OCI-LY1 (cell line): ENCODE results near the gene TRPM2.

ENCODE experiments used
- H2AFZ ChIP-seq: fragments of 200-600 bp; sonication (generic), shearing (Covaris generic); 2 replicates; pipeline ENCODE4 v1.6.0; 2014; ENCODE audit warnings: antibody characterized with exemption, mild to moderate bottlenecking, low read length
- H3F3A ChIP-seq: fragments of 200-600 bp; sonication (generic), shearing (Covaris generic); 2 replicates; pipeline ENCODE4 v1.6.0; 2014; ENCODE audit warnings: mild to moderate bottlenecking, antibody characterized with exemption, low read length, moderate library complexity; ENCODE audit not compliant: insufficient read depth
- H3K27ac ChIP-seq: fragments of 200-600 bp; sonication (generic); 2 replicates; pipeline ENCODE4 v1.5.1; 2014; ENCODE audit warnings: low read length, mixed run types, mild to moderate bottlenecking, low read depth; ENCODE audit not compliant: poor library complexity, severe bottlenecking
- H3K27me3 ChIP-seq: fragments of 200-600 bp; sonication (generic); 2 replicates; pipeline ENCODE4 v1.6.0; 2014; ENCODE audit warnings: antibody characterized with exemption, mild to moderate bottlenecking, low read length, moderate library complexity; ENCODE audit not compliant: insufficient read depth
- H3K36me3 ChIP-seq: fragments of 200-600 bp; sonication (generic); 2 replicates; pipeline ENCODE4 v1.6.1; 2014; ENCODE audit warnings: mild to moderate bottlenecking, antibody characterized with exemption, low read length, moderate library complexity, mixed read lengths; ENCODE audit not compliant: insufficient read depth
- H3K4me1 ChIP-seq: fragments of 200-600 bp; sonication (generic); 2 replicates; pipeline ENCODE4 v1.5.1; 2014; ENCODE audit warnings: mild to moderate bottlenecking, low read length, moderate library complexity; ENCODE audit not compliant: insufficient read depth, severe bottlenecking
- H3K4me2 ChIP-seq: fragments of 200-600 bp; sonication (generic), shearing (Covaris generic); 2 replicates; pipeline ENCODE4 v1.6.1; 2014; ENCODE audit warnings: low read length
- H3K4me3 ChIP-seq: fragments of 200-600 bp; sonication (generic); 2 replicates; pipeline ENCODE4 v1.5.1; 2014; ENCODE audit warnings: low read length, low read depth, mild to moderate bottlenecking, mixed read lengths; ENCODE audit not compliant: poor library complexity, severe bottlenecking
- H3K79me2 ChIP-seq: fragments of 200-600 bp; shearing (Covaris generic); 2 replicates; pipeline ENCODE4 v1.6.1; 2016; ENCODE audit warnings: mixed run types, low read length, mixed read lengths; ENCODE audit not compliant: insufficient read depth
- H3K9ac ChIP-seq: fragments of 200-600 bp; sonication (generic), shearing (Covaris generic); 2 replicates; pipeline ENCODE4 v1.6.1; 2014; ENCODE audit warnings: mild to moderate bottlenecking, low read length, mixed read lengths
- H3K9me2 ChIP-seq: fragments of 200-600 bp; sonication (generic), shearing (Covaris generic); 2 replicates; pipeline ENCODE4 v1.6.1; 2014; ENCODE audit warnings: low read depth, mild to moderate bottlenecking, low read length, mixed read lengths
- H3K9me3 ChIP-seq: fragments of 200-600 bp; shearing (Covaris generic); 2 replicates; pipeline ENCODE4 v1.6.1; 2014; ENCODE audit warnings: low read length, mixed read lengths
- H4K20me1 ChIP-seq: fragments of 200-600 bp; sonication (generic), shearing (Covaris generic); 2 replicates; pipeline ENCODE4 v1.6.0; 2016; ENCODE audit warnings: mild to moderate bottlenecking, low read length; ENCODE audit not compliant: insufficient read depth
- EZH2 ChIP-seq: fragments of 200-600 bp; sonication (generic), shearing (Covaris generic); IDR thresholded peaks from 2 replicates; pipeline ENCODE4 v1.8.0; 2017; ENCODE audit warnings: borderline replicate concordance, mixed run types, mild to moderate bottlenecking, antibody characterized with exemption, low read length, moderate library complexity, mixed read lengths
- TF ChIP-seq, protein P1 (sequence below): fragments of 200-600 bp; sonication (generic), shearing (Covaris generic); IDR thresholded peaks from 2 replicates; pipeline ENCODE4 v1.5.1; 2017; ENCODE audit warnings: mild to moderate bottlenecking, antibody characterized with exemption, low read length, moderate library complexity, mixed read lengths

TRPM2 gene

GRCh38 chr21:44365967-44366585 is 12.7 kb downstream of the TRPM2 start:
- no peak overlapping the region for H2AFZ ChIP-seq
- no peak overlapping the region for H3K4me2 ChIP-seq
- no peaks in the 10 kb centered on the region for H3K36me3 ChIP-seq
- no peaks in the 10 kb centered on the region for H3K4me1 ChIP-seq
- no peak overlapping the region for H3K4me3 ChIP-seq
- H3F3A ChIP-seq, result no peaks in the 10 kb centered on the region
- no peaks in the 10 kb centered on the region for H3K9me2 ChIP-seq
- H4K20me1 ChIP-seq, result no peaks in the 10 kb centered on the region
- no peaks in the 10 kb centered on the region for H3K79me2 ChIP-seq
- no peaks in the 10 kb centered on the region for H3K9me3 ChIP-seq
- TF ChIP-seq, protein P1, sequence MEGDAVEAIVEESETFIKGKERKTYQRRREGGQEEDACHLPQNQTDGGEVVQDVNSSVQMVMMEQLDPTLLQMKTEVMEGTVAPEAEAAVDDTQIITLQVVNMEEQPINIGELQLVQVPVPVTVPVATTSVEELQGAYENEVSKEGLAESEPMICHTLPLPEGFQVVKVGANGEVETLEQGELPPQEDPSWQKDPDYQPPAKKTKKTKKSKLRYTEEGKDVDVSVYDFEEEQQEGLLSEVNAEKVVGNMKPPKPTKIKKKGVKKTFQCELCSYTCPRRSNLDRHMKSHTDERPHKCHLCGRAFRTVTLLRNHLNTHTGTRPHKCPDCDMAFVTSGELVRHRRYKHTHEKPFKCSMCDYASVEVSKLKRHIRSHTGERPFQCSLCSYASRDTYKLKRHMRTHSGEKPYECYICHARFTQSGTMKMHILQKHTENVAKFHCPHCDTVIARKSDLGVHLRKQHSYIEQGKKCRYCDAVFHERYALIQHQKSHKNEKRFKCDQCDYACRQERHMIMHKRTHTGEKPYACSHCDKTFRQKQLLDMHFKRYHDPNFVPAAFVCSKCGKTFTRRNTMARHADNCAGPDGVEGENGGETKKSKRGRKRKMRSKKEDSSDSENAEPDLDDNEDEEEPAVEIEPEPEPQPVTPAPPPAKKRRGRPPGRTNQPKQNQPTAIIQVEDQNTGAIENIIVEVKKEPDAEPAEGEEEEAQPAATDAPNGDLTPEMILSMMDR, result no peak
- no peak for TF ChIP-seq EZH2
- H3K27me3 ChIP-seq, result peaks cover 8% of the 10 kb centered on the region; the same call in 1 of the 2 replicates
- no peak overlapping the region for H3K9ac ChIP-seq
- no peak overlapping the region for H3K27ac ChIP-seq

DNA sequence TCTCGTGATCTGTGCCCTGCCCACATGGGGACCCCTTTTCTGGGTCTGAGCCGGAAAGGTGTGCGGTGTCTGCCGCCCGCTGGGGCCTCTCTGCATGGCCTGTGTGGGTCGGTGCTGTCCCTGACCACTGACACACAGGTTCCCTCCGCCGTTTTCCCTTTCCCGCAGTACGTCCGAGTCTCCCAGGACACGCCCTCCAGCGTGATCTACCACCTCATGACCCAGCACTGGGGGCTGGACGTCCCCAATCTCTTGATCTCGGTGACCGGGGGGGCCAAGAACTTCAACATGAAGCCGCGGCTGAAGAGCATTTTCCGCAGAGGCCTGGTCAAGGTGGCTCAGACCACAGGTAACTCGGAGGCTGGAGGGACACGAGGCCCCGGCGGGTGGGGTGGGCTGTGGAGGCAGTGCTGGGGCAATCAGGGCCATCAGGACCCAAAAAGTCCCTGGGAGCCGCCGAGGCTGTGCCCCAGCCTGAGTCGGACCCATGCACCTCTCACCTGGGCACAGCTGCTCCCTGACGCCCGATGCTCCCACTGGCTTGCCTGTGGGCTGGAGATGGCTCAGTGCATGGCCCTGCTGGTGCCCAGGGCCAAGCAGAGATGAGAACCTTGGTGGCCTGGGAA is 13.3 kb downstream of the TRPM2 start:
- no peaks in the 10 kb centered on the region for H3K36me3 ChIP-seq
- no peaks in the 10 kb centered on the region for H3F3A ChIP-seq
- H3K9me2 ChIP-seq, result no peaks in the 10 kb centered on the region
- TF ChIP-seq, protein P1, result no peak
- no peak for TF ChIP-seq EZH2
- no peaks in the 10 kb centered on the region for H3K9me3 ChIP-seq
- no peak overlapping the region for H3K27ac ChIP-seq
- no peaks in the 10 kb centered on the region for H4K20me1 ChIP-seq
- H2AFZ ChIP-seq, result no peak overlapping the region
- H3K79me2 ChIP-seq, result no peaks in the 10 kb centered on the region
- H3K4me1 ChIP-seq, result no peaks in the 10 kb centered on the region
- no peak overlapping the region for H3K4me3 ChIP-seq
- H3K4me2 ChIP-seq, result no peak overlapping the region
- H3K9ac ChIP-seq, result no peak overlapping the region
- peaks cover 8% of the 10 kb centered on the region; the same call in 1 of the 2 replicates for H3K27me3 ChIP-seq

GRCh38 chr21:44368711-44369446 is 15.5 kb downstream of the TRPM2 start:
- Histone ChIP-seq H3K79me2 (no peaks in the 10 kb centered on the region), H2AFZ (no peak overlapping the region), H3K9me2 (no peaks in the 10 kb centered on the region), H3K9me3 (no peaks in the 10 kb centered on the region), H3K27me3 (no peaks in the 10 kb centered on the region; the same call in 1 of the 2 replicates), H3K4me3 (no peak overlapping the region), H3K4me2 (no peak overlapping the region), H4K20me1 (no peaks in the 10 kb centered on the region), H3K36me3 (no peaks in the 10 kb centered on the region), H3F3A (no peaks in the 10 kb centered on the region), H3K4me1 (no peaks in the 10 kb centered on the region), H3K9ac (no peak overlapping the region), H3K27ac (no peak overlapping the region)
- TF ChIP-seq EZH2, result no peak
- TF ChIP-seq, protein P1, result no peak
